Activated gamma-delta T cell treated with Interleukin-2 at 50 U/mL for 16 hours (primary cell): ENCODE results near the gene TMEM161A.
"Not testable (repeated sequence)": the region's sequence is repeated elsewhere in the genome, so short reads cannot be mapped to it uniquely, and the experiment has no call there.

ENCODE experiments used
- DNase-seq: peaks from one replicate; pipeline ENCODE4 v3.0.0-alpha.2; 2020

Gene TMEM161A

DNA sequence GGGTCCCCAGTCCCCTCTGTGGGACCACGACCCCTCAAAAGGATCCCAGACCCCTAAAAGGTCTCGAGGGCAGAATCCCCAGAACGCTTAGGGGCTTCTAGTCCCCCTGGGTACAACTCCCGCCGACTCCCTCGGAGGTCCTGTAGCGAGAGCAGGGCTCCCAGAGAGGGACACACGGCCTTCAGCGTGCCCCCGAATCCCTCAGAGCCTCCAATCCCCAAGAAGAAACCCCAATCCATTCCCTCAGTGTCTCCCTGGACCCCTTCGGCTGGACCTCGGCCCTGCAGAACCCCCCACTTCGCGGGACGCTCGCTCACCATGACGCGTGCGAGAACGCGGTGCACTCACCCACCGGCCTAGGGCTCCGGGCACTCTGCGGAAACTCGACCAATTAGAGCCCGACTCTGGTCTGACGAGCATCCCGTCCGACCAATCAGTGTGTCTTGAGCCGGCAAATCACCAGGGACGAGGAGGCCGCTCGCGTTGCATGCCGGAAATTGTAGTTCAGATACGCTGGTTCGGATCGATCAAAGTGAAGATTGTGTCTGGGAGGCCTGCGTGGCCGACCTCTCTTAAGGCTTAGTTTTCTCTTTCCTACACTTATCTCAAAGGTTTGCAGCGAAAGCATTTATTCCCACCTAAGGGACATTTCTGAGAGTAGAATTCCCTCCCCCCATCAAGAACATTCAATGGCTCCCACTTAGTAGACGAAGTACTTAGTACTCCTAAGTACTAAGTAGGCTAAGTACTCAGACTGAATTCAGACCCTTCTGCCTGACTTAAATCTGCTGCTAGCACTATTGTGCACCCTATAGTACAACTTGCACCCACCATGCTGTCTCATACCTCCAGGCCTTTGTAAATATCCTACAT, at the start of gene TMEM161A:
TMEM161A (minus strand) TSS at position 370 of the 873 bp plus-strand sequence; CDS start at position 320, 50 bp downstream.
- DNase-seq, result peak; percentile 96

DNA sequence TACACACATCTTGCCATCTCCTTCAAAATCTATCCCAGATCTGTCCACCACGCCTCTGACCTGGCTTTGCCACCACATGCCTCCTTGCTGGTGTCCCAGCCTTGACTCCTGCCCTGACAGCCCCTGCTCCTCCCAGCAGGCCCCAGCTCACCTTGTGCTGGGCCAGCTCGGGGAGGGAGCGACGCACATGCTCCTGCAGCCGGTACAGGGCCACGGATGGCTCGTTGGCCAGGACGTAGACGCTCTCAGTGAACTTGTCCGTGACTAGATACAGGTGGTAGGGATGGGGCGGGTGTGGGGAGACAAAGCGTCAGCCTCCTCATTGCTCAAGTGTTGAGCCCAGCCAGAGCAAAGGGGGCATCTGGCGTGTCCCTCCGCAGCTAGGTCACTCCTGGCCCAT, 48.5 kb upstream of the TMEM161A start:
- DNase-seq, result no peak

DNA sequence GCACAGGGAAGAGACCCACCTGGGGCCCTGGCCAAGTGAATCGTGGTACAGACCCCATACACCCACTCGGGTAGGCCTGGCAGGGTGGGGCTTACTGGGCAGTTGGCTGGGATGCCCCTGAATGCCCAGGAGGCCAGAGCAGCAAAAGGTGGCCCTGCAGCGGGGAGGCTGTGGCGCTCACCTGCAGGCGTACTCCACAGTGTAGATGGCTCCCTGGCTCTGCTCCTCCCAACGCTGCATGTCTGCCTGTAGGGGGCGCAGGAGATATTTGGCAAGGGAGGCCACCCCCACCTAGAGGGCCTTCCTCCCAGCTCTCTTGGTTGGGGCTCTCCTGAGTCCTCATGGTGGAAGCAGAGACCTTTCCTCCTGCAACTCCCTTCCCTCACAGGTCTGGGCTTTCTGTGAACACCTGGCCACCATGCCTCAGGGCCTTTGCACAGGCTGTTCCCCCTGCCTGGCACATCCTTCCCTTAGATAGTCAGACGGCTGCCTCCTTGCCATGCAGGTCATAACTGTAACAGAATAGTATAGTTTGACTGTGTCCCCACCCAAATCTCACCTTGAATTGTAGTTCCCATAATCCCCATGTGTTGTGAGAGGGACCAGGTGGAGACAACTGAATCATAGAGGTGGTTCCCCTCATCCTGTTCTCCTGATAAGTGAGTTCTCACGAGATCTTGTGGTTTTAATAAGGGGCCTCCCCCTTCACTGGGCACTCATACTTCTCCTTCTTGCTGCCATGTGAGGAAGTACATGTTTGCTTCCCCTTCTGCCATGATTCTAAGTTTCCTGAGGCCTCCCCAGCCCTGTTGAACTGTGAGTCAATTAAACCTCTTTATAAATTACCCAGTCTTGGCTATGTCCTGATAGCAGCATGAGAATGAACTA, 47.8 kb upstream of the TMEM161A start:
- peak; percentile 61 for DNase-seq

DNA sequence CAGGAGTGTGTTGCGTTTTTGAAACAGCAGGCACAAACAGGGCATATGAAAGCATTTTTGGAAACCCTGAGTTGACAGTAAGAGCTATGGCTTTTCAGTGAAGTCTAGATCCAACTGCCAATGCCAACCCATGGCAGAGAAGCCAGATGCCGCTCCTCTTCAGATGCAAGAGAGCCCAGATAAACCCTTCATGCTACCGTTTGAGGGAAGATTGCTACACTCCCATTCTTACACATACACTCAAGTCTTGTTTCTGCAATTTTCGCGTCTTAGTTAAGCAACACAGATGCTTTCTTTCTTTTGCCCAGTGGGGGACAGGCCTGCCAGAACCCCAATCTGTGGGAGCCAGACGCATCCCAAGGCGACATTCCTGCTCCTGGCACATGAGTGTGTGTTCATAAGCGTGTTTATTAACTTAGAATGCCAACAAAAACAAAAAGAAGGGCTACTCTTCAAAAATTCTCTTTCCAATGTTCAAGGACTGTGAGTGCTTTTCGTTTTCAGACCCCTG, 43.3 kb upstream of the TMEM161A start:
- no peak for DNase-seq

DNA sequence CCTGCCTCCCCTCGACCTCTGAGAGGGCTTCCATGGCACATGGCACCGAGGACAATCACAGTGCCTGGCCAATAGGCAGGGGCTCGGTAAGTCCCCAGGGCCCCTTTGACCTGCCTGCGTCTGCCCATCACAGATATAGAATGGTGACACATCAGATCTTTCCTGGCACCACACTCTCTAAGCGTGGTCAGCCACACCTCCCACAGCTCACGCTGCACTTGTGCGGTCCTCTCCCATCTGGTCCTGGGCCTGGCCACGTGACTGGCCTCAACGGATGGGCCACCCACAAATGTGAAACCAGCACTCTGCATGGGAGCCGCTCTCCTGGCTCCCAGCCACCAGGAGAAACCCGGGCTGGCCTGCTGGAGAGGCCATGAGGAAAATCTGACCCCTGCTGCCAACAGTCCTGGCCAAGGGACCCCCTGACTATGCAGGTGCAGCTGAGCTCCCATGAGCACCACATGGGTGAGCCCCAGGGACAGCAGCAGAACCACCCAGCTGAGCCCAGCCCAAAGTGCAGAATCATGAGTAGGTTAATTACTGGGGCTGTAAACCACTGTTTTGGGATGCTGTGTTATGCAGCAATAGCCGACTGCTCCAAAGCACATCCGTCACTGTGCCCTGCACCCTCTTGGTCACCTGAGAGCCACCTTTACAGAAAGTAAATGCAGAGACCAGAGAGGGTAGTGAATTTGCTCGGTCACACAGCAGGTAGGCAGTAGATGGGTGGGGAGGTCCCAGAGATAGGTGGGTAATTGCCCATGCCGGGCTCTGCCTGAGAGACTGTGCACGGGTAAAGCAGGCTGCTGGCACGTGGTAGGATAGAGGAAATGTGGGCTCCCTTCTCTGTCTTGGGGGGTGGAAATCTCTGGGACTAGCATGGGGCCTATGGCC, 41.5 kb upstream of the TMEM161A start:
- no peak for DNase-seq

DNA sequence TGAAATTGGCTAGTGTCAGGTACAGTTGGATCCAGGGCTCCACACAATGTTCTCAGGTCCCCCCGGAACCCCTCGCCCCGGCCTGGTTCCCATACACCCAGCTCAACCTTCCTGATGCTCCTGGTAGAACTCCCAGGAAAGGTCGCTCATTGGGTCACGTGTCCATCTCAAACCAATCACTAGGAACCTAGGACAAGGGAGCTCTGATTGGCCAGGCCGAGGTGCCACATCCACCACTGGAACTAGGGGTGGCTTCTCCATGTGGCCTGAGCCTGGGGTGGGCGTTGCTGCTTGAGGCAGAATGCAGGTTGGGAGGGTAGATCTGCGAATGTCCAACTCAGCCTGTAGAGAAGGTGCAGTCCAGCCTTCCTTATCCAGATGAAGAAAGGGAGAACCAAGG, 38.7 kb upstream of the TMEM161A start:
- no peak for DNase-seq

DNA sequence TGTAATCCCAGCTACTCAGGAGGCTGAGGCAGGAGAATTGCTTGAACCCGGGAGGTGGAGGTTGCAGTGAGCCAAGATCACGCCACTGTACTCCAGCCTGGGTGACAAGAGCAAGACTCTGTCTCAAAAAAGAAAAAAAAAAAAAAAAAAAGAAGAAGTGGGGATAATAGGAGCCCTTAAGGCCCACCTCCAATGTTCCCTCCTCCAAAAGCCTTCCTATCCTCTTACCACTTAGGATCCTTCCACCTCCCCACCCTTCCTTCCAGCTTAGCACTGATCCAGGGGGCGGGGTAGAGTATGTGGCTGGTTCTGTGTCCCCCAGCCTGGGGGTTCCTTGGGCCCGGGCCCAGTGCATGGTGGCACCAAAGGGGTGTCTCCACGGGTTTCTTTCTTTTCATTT, 35.0 kb upstream of the TMEM161A start:
- not testable (repeated sequence) for DNase-seq

DNA sequence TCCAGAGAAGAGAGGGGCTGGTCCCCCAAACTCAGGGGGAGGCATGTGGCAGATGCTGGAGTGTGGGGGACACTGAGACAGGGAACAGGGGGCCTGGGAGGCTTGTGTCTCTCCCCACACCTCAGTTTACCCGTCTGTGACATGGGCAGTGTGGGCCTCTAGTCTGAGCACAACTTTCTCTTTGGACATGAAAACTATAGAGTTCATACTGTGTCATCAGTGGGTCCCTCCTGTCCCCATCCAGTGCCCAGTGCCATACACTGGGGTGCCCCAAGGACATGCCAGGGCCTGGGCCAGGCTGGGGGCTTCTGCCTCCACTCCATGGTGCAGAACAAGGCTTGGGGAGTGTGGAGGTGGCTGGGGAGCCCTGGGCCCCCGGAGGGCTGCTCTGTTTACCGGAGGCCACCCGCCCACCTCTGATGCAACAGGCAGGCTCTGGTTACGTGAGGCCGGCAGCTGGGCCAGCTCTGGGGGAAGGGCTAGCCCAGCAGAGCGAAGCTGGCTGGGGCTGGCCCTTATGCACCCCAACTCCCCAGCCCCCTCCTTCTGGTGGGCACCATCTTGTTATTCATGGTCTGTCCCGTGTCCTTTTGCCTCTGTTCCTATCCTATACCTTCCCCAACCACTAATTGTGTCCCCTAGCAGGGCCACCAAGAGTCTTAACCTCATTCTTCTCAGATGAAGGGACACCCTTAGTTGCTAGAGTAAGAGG, 33.7 kb upstream of the TMEM161A start:
- no peak for DNase-seq

DNA sequence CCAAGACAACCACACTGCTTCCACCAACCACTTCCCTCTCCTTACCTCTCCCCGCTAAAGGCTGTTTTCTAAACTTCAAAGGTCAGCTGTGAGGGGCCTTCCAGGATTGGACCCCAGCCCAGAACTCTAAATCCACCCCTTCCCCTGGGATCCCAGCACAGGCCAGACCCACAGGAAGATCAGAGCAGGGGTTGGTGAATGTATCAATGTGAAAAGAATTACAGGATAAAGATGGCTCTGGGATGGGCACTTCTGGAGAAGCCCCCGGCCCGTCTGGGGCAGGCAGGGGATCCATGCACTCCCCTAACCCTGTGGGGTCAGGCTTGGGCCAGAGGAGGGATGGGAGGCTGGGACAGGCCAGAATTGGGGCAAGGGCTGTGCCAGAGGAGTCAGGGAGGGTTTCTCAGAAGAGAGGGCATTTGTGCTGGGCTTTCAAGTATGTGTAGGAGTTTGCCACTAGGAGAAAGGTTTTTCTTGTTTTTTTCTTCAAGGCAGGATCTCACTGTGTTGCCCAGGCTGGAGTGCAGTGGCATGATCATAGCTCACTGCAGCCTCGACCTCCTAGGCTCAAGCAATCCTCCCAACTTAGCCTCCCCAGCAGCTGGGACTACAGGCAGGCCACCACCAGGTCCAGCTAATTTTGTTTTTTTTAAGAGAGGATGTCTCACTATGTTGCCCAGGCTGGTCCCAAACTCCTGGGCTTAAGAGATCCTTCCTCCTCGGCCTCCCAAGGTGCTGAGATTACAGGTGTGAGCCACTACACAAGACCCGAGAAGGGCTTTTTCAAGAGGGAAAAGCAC, 32.8 kb upstream of the TMEM161A start:
- DNase-seq, result no peak

DNA sequence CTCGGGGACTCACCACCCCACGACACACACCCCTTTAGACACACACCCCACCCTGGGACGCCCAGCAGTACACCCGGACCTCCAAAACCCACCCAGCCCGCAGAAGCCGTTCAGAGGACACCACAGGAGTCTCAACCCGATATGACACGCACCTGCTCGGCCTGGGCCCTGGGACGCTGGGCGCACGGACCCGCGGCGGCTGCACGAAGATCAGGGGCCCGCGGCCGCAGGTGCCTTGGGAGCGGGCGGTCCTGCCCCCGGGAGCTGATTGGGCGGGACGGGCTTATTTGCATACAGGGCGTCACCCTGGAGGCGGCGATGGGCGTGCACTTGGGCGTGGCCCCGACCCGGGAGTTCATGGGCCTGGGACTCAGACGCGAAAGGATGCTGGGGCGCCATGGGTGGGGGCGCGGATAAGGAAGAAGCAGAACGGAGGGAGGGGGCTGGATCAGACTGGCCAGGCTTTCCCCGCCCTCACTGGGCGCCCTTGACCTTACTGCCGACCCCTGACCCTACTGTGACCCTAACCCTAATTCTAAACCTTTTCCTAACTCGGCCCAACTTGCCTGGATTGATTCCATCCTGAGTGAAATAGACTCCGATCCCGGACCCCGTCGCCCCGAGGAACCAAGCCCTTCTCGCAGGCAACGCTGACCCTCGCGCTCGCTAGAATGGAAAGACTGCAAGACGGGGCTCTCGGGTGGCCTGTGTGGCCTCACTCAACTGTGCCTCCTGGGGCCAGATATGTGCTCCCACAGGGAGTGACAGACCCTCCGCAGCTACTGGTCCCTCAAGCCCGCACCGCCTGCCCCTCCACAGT, 32.0 kb upstream of the TMEM161A start, which contains the start of gene MEF2B:
MEF2B (minus strand) TSS at position 211 of the 820 bp plus-strand sequence. CDS start 19,528 bp downstream, outside the sequence.
- DNase-seq, result peak; percentile 66

DNA sequence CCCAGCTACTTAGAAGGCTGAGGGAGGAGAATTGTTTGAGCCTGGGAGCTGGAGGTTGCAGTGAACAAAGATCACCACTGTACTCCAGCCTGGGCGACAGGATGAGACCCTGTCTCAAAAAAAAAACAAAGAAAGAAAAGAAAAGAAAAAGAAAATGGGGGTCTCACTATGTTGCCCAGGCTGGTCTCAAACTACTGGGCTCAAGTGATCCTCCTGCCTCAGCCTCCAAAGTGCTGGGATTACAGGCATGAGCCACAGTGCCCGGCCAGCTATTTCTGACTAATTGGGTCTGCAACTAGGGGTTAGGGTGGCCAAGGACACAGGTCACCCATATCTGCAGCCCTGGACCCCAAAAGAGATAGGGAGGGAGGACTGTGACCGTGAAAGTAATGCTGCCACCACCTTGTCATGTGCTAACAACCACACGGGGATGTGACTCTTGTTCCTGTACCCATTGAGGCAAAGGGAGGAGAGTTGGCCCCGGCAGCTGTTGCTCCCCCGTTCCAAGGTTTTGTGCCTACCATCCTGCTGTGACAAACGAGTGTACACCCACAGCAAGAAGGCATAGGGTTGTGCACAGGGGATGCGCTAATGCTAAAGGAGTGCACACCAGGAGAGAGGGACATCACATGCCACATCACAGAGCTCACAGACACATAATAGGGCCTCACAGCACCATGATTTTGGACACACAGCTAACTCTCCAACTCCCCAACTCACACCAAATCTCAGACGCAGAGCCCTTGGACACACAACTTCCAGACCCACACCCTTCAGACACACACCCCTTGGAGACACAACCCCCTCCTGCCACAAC, 31.2 kb upstream of the TMEM161A start:
- DNase-seq, result no peak

DNA sequence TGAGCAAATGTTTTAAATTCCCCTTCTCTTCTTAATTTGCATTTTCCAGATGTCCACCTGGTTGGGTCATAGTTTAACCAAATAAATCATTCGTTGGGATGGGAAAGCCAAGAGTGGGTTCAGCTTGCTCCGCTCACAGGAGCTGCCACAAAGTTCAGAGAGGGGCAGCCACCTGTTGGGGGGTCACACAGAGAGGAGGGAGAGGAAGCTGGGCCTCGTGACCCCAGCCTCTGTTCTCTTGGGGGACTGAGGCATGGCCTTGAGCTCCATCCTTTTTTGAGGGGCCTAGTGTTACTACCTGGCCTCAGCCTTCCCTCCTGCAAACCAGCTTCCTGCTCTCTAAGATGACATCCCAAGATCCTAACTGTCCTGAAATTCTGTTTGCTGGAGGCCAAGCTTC, 29.3 kb upstream of the TMEM161A start:
- DNase-seq, result no peak

DNA sequence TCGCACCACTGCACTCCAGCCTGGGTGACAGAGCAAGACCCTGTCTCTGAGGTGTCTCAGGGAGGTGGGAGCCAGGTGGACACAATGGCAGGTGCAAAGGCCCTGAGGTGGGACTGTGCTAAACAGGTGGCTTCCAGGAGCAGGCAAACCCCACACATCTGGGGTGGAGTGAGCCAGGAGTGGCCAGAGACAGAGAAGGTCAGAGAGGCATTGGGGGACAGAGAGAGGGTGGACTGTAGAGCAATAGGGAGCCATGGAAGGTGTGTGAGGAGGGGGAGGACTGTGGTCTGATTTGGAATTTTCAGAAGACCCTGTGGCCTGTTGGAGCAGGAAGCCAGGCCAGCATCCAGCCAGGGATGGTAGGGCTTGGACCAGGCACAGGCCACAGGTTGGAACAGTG, 27.1 kb upstream of the TMEM161A start:
- DNase-seq, result no peak

DNA sequence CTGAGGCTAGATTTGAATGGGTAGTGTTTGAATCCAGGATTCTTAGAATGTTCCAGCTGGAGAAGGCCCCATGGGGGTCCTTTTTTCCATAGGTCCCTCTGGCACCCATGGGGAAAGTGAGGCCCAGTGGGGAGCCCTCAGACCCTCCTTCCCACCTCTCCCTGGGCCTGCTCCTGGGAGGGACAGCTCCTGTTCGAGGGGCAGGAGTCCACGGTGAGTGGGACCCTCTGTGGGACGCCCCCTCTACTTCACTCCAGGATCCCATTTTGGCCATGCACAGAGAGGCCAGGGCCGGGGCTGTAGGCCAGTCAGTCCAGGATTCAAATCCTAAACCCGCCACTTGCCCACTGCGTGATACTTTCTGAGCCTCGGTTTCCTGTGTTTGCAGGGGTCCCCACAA, 24.2 kb upstream of the TMEM161A start:
- no peak for DNase-seq

DNA sequence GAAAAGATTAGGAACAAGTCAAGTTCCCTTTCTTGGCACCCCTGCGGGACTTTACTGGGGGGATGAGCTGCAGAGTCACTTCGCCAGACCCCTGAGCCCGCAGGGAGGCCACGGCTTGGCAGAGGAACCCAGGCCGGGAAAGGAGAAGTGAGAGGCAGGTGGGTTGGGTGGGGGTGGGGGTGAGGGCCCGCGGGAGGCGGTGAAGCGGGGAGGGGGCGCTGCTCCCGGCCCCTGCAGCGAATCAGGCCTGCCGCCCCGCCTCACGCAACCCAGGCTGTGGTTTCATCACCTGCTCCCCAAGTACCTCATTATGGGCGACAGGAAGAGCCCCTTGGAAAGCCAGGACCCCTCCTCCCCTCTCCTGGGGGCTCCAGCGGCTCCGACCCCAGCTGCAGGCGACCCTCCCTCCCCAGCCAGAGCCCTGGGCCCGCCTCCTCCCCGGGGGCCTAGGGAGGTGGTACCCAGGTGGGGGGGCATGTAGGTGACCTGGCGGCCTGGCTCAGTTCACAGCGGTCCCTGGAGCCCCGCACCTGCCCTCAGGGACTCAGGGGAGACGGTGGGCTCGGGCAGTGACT, 22.3 kb upstream of the TMEM161A start:
- DNase-seq, result no peak

DNA sequence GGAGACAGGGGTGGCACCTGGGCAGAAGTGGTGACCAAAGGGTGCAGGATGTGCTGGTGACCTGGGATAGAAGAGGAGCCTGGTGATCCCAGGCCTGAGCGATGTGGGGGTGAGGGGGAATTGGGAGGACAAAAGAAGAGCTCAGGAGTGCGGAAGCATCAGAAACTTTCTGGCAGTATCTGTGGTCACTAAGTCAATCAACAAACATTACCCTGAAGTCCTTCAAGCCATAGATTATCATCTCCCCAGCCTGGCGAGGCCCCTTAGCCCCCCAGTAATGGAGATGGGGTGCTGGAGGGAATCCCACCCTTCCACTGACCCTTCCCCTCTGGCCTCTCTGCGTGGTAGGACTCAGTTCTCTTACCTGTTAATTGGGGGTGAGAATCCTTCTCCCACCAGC, 21.3 kb upstream of the TMEM161A start:
- DNase-seq, result no peak

DNA sequence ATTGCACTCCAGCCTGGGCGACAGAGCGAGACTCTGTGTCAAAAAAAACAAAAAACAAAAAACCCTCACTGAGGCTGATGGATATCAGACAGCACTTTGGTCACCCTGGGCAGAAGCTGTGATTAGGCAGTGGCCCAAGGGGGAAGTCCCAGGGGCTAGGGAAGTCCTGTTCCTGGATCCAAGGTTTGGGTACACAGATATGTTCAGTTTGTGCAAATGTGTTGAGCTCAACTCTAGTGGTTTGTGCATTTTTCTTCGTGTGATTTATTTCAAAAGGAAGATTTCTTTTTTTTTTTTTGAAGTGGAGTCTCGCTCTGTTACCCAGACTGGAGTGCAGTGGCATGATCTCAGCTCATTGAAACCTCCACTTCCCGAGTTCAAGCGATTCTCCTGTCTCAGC, 19.5 kb upstream of the TMEM161A start:
- DNase-seq, result no peak

DNA sequence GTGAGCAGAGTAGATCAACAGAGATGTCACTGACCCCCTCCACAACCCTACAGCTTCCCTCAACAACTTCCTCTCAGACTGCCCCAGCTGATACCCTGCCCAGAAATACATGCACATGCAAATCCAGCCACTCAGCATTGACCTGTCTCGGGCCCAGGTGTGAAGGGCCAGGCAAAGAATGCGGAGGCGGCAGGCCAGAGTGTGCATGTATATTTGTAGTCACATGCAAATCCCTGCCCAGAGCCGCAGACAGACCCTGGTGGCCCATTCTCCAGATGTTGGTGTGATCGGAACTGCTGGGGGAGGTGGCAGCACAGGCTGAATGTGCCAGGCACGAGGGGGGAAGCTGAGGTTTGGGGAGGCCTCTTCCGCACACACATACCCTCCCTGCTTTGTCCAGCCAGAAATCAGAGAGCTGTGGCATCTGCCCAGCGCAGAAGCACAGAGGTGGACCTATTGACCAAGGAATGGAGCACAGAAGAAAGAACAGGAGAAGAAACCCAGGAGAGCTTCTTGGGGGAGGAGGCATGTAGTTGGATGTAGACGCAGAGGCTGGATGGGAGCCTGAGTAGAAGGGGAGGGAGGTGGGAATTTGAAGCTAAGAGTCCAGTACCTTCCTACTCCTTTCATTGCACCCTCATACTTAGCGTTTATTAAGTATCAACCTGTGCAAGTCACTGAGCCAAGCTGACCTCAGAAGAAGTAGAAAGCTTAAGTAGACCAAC, 17.4 kb upstream of the TMEM161A start:
- DNase-seq, result no peak
